CD4-positive, alpha-beta T cell treated with Interferon gamma for 1 hour (primary cell): ENCODE data around the gene BTG4.

Source experiments
- DNase-seq: peaks from one replicate; pipeline ENCODE4 v3.0.0-alpha.2; 2020

BTG4 gene

GRCh38 chr11:111535281-111535680 is 23.1 kb upstream of the BTG4 start:
- DNase-seq = no peak

GRCh38 chr11:111532365-111532709 is 20.2 kb upstream of the BTG4 start:
- DNase-seq = no peak

GRCh38 chr11:111531687-111532364 is 19.6 kb upstream of the BTG4 start:
- peak; percentile 26 for DNase-seq

GRCh38 chr11:111531136-111531535 is 18.9 kb upstream of the BTG4 start:
- no peak for DNase-seq

- no peak for DNase-seq
Measured at GRCh38 chr11:111530091-111530490, 17.9 kb upstream of the BTG4 start.

- DNase-seq = no peak
Measured at GRCh38 chr11:111528557-111528956, 16.4 kb upstream of the BTG4 start.

GRCh38 chr11:111527279-111527678 is 15.1 kb upstream of the BTG4 start:
- DNase-seq = no peak

- DNase-seq = no peak
Measured at GRCh38 chr11:111526501-111526900, 14.3 kb upstream of the BTG4 start.

GRCh38 chr11:111525456-111525855 is 13.3 kb upstream of the BTG4 start:
- DNase-seq = no peak

GRCh38 chr11:111524056-111524455 is 11.9 kb upstream of the BTG4 start:
- DNase-seq = no peak

- no peak for DNase-seq
Measured at GRCh38 chr11:111523343-111523742, 11.2 kb upstream of the BTG4 start.

- no peak for DNase-seq
Measured at GRCh38 chr11:111522426-111522825, 10.2 kb upstream of the BTG4 start.

- DNase-seq = no peak
Measured at GRCh38 chr11:111521135-111521534, 8.9 kb upstream of the BTG4 start.

GRCh38 chr11:111520560-111520959 is 8.4 kb upstream of the BTG4 start:
- no peak for DNase-seq

- DNase-seq = no peak
Measured at GRCh38 chr11:111518668-111519067, 6.5 kb upstream of the BTG4 start.

- DNase-seq = no peak
Measured at GRCh38 chr11:111515591-111515990, 3.4 kb upstream of the BTG4 start.

GRCh38 chr11:111514216-111515031 is 2.2 kb upstream of the BTG4 start, which contains the start of gene HOATZ:
TSS of gene HOATZ (plus strand) at chr11:111514778. CDS start at chr11:111514785, 7 bp downstream.
- DNase-seq = no peak

- DNase-seq = no peak
Measured at GRCh38 chr11:111513240-111513605, 1.0 kb upstream of the BTG4 start.

- DNase-seq = no peak
Measured at GRCh38 chr11:111510311-111510710, 1.9 kb downstream of the BTG4 start.

- DNase-seq = no peak
Measured at GRCh38 chr11:111502611-111503010, 9.6 kb downstream of the BTG4 start.

GRCh38 chr11:111500481-111500880 is 11.7 kb downstream of the BTG4 start:
- DNase-seq = no peak

- DNase-seq = no peak
Measured at GRCh38 chr11:111499483-111499882, 12.7 kb downstream of the BTG4 start.

- DNase-seq = no peak
Measured at GRCh38 chr11:111494040-111494439, 18.1 kb downstream of the BTG4 start.

GRCh38 chr11:111490496-111490895 is 21.7 kb downstream of the BTG4 start:
- DNase-seq = no peak

GRCh38 chr11:111483431-111483830 is 28.8 kb downstream of the BTG4 start:
- DNase-seq = no peak
